Activated naive CD4-positive, alpha-beta T cell treated with anti-CD3 and anti-CD28 coated beads, Interleukin-2, amount 50 U/mL, for 16 hours (primary cell): Measurements from ENCODE around the gene RNF111.

Experiments used
- DNase-seq: peaks from one replicate; pipeline ENCODE4 v3.0.0-alpha.2; 2020

Gene RNF111

GRCh38 chr15:59001946-59002345 lies 14.5 kb downstream of the RNF111 start:
- DNase-seq = no peak

- DNase-seq = no peak
These were observed 15.0 kb downstream of the RNF111 start for GRCh38 chr15:59002418-59002859.

GRCh38 chr15:59005579-59005978 lies 18.1 kb downstream of the RNF111 start:
- no peak for DNase-seq

GRCh38 chr15:59008086-59008485 lies 20.6 kb downstream of the RNF111 start:
- no peak for DNase-seq

GRCh38 chr15:59011262-59011952 lies 23.9 kb downstream of the RNF111 start:
- no peak for DNase-seq

GRCh38 chr15:59013246-59013873 lies 25.9 kb downstream of the RNF111 start:
- DNase-seq = no peak

- DNase-seq = no peak
These were observed 26.6 kb downstream of the RNF111 start for GRCh38 chr15:59014068-59014467.

- DNase-seq = no peak
These were observed 30.0 kb downstream of the RNF111 start for GRCh38 chr15:59017449-59017848.

- no peak for DNase-seq
These were observed 31.4 kb downstream of the RNF111 start for GRCh38 chr15:59018833-59019232.

GRCh38 chr15:59020322-59020721 lies 32.9 kb downstream of the RNF111 start:
- DNase-seq = no peak

GRCh38 chr15:59022188-59022587 lies 34.7 kb downstream of the RNF111 start:
- DNase-seq = no peak

GRCh38 chr15:59026207-59026606 lies 38.7 kb downstream of the RNF111 start:
- no peak for DNase-seq

- DNase-seq = no peak
These were observed 41.0 kb downstream of the RNF111 start for GRCh38 chr15:59028387-59028955.

- DNase-seq = no peak
These were observed 42.1 kb downstream of the RNF111 start for GRCh38 chr15:59029554-59029953.

- DNase-seq = no peak
These were observed 47.7 kb downstream of the RNF111 start for GRCh38 chr15:59035201-59035600.

GRCh38 chr15:59039225-59039624 lies 51.8 kb downstream of the RNF111 start:
- no peak for DNase-seq

- DNase-seq = no peak
These were observed 54.6 kb downstream of the RNF111 start for GRCh38 chr15:59042041-59042440.

- DNase-seq = no peak
These were observed 61.4 kb downstream of the RNF111 start for GRCh38 chr15:59048897-59049296.

GRCh38 chr15:59051873-59052861 lies 64.7 kb downstream of the RNF111 start:
- no peak for DNase-seq

GRCh38 chr15:59052915-59053407 lies 65.5 kb downstream of the RNF111 start:
- DNase-seq = no peak

- no peak for DNase-seq
These were observed 66.0 kb downstream of the RNF111 start for GRCh38 chr15:59053482-59053881.

GRCh38 chr15:59059076-59059597 lies 71.7 kb downstream of the RNF111 start:
- no peak for DNase-seq

GRCh38 chr15:59060348-59060747 lies 72.9 kb downstream of the RNF111 start:
- no peak for DNase-seq
